Smooth muscle cell (in vitro differentiated cells): ENCODE measurements around the gene TREML2. TPM values are rescaled to one million over a fixed set of nuclear protein-coding genes. Genes with fewer than 3 reads are reported as not detected.

ENCODE experiments used
- DNase-seq: peaks from one replicate; lab custom pipeline; 2025; ENCODE audit not compliant: unreplicated experiment; lab: John Stamatoyannopoulos, UW
- H2AFZ ChIP-seq: fragments of 200-600 bp; sonication (generic); 2 replicates; pipeline ENCODE4 v1.6.0; 2016; ENCODE audit warnings: antibody characterized with exemption, low read depth, mild to moderate bottlenecking
- H3F3A ChIP-seq: fragments of 200-600 bp; sonication (generic); 2 replicates; pipeline ENCODE4 v1.6.0; 2017; ENCODE audit warnings: antibody characterized with exemption, low read depth
- H3K27ac ChIP-seq: fragments of 200-600 bp; sonication (generic); 2 replicates; pipeline ENCODE4 v1.5.1; 2016; ENCODE audit warnings: low read depth, mild to moderate bottlenecking
- H3K27me3 ChIP-seq: fragments of 200-600 bp; sonication (generic); 2 replicates; pipeline ENCODE4 v1.6.1; 2016; ENCODE audit warnings: low read depth, mild to moderate bottlenecking
- H3K36me3 ChIP-seq: fragments of 200-600 bp; sonication (generic); 2 replicates; pipeline ENCODE4 v1.5.1; 2016; ENCODE audit warnings: low read depth
- H3K4me1 ChIP-seq: fragments of 200-600 bp; sonication (generic); 2 replicates; pipeline ENCODE4 v1.5.1; 2016; ENCODE audit warnings: low read depth
- H3K4me2 ChIP-seq: fragments of 200-600 bp; sonication (generic); 2 replicates; pipeline ENCODE4 v1.6.0; 2016; ENCODE audit warnings: mild to moderate bottlenecking
- H3K4me3 ChIP-seq: fragments of 200-600 bp; sonication (generic); 2 replicates; pipeline ENCODE4 v1.5.1; 2016; ENCODE audit warnings: mild to moderate bottlenecking
- H3K79me2 ChIP-seq: fragments of 200-600 bp; sonication (generic); 2 replicates; pipeline ENCODE4 v1.6.0; 2016; ENCODE audit warnings: low read depth, mild to moderate bottlenecking
- H3K9ac ChIP-seq: fragments of 200-600 bp; sonication (generic); 2 replicates; pipeline ENCODE4 v1.6.0; 2016; ENCODE audit warnings: low read depth
- H3K9me3 ChIP-seq: fragments of 200-600 bp; sonication (generic); replicated peaks from 2 replicates; pipeline ENCODE4 v1.5.1; 2016; ENCODE audit warnings: low read depth
- H4K20me1 ChIP-seq: fragments of 200-600 bp; sonication (generic); 2 replicates; pipeline ENCODE4 v1.6.0; 2016; ENCODE audit warnings: low read depth
- WGBS: methylation state at CpG from one replicate; pipeline ENCODE4 v1.1.7; 2016; ENCODE audit warnings: low lambda C conversion rate; 5-methylcytosine and 5-hydroxymethylcytosine counted together
- polyA plus RNA-seq: library from polyadenylated mRNA; unstranded; fragments of >200 nt; fragmentation: Nextera tagmentation; extraction: Ambion mirVana; gene quantifications from 2 replicates; pipeline ENCODE4 v1.2.1, GENCODE V29; 2016
- total RNA-seq: library from RNA; depleted of rRNA; stranded (reverse); fragments of >200 nt; gene quantifications from 2 replicates; pipeline ENCODE4 v1.2.3, GENCODE V29; 2014
- TF ChIP-seq, protein P1 (sequence below): fragments of 200-600 bp; sonication (generic); IDR thresholded peaks from 2 replicates; pipeline ENCODE4 v1.5.1; 2017; ENCODE audit warnings: borderline replicate concordance, mild to moderate bottlenecking, antibody characterized with exemption; ENCODE audit not compliant: insufficient read depth, poor library complexity, severe bottlenecking

TREML2 gene
- total and polyA plus RNA-seq, 2 experiments from 2014 or later: not detected

DNA sequence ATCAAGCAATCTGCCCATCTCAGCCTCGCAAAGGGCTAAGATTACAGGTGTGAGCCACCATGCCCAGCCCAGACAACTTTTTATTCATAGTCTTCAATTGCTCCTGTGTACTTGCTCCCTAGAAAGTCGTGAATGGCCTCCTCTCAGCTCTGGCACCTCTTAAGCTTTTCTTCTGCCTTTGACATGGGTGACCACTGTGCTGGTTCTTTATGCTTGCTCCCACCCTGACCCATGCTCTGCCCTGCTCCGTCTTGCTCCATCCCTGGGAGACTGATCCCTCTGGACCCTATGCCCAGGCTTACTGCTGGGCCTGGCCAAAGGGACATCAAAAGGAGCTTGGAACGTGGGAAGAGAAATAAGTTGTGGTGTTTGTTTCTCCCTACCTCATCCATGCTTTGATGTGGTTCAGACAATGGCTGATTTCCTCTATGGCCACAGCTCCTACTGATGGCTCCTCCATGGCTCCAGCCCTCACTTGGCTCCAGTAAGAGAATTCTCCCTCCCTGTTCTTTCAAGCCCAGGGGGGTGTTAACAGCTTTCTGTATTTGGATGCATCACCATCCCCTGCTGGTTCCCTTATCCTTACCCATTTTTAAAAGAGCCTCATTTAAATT is 30.3 kb downstream of the TREML2 start:
- H3K27ac ChIP-seq: no peak overlapping the region
- H3K79me2 ChIP-seq: no peaks in the 10 kb centered on the region
- no peak overlapping the region for H3K4me3 ChIP-seq
- no peaks in the 10 kb centered on the region for H3K4me1 ChIP-seq
- H3F3A ChIP-seq: no peaks in the 10 kb centered on the region
- H3K4me2 ChIP-seq: no peak overlapping the region
- H3K9ac ChIP-seq: no peak overlapping the region
- no peaks in the 10 kb centered on the region for H3K27me3 ChIP-seq
- H3K9me3 ChIP-seq: no peaks in the 10 kb centered on the region
- 69% methylated on average over 4 of the region's 4 CpGs for WGBS
- H3K36me3 ChIP-seq: no peaks in the 10 kb centered on the region
- no peak overlapping the region for H2AFZ ChIP-seq
- DNase-seq: no peak
- TF ChIP-seq, protein P1, sequence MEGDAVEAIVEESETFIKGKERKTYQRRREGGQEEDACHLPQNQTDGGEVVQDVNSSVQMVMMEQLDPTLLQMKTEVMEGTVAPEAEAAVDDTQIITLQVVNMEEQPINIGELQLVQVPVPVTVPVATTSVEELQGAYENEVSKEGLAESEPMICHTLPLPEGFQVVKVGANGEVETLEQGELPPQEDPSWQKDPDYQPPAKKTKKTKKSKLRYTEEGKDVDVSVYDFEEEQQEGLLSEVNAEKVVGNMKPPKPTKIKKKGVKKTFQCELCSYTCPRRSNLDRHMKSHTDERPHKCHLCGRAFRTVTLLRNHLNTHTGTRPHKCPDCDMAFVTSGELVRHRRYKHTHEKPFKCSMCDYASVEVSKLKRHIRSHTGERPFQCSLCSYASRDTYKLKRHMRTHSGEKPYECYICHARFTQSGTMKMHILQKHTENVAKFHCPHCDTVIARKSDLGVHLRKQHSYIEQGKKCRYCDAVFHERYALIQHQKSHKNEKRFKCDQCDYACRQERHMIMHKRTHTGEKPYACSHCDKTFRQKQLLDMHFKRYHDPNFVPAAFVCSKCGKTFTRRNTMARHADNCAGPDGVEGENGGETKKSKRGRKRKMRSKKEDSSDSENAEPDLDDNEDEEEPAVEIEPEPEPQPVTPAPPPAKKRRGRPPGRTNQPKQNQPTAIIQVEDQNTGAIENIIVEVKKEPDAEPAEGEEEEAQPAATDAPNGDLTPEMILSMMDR: no peak
- H4K20me1 ChIP-seq: no peaks in the 10 kb centered on the region

DNA sequence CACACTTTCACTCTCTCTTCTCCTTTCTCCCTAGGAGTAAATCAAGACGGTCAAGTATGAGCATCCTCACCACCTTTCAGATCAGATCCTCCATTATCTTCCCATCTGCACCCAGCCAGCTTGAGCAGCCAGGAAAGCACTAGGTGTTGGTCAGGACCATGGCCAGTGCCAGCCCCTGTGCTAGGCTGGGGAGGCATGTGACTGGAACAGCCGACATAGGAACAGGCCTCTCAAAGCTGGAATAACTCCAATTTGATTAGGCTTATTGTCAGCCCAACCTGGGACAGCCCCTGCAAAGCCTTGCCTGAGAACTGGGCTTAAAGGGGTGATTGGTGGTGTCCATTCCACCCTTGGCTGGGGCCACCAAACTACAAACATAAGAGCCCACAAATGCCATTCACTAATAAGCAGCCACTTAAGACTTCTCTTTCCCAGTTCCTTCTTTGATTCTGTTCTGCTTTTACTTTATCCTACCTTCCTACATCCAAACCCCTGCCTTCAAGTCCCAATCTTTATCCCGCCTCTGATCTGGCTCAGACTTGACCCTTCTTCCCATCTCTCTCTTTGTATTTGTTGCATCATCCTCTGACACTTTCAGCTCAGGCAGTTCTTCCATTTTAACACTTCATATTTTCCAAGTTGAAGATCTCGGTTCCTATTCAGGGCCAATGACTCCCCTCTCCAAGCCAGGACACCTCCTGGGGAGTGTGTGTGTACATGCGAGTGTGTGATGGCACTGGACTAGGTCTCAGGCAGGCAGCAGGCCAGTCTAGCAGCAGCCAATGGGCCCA is 33.6 kb downstream of the TREML2 start:
- TF ChIP-seq, protein P1: no peak

DNA sequence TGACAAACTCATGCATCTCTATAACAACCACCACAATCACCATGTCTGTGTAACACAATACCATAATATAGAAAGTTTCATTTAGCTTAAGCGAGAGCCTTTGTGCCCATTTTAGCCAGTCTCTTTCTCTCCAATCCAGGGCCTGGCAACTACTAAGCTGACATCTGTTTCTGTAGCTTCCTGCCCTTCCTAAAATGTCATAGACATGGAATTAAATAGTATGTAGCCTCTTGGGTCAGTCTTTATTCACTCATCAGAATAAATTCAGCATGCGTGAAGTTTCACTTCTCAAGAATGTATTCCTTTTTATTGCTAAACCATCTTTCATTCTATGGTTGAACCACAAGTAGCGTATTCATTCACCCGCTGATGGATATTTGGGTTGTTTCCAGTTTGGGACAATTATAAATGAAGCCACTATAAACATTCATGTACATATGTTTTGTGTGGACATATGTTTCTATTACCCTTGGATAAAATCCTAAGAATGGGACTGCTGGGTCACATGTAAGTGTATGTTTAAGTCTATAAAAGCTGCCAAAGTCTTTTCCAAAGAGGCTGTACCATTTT is 36.3 kb downstream of the TREML2 start:
- no peak for DNase-seq
- H3K4me1 ChIP-seq: no peaks in the 10 kb centered on the region
- no peaks in the 10 kb centered on the region for H3K36me3 ChIP-seq
- 92% methylated on average over 4 of the region's 4 CpGs for WGBS
- no peak overlapping the region for H2AFZ ChIP-seq
- no peaks in the 10 kb centered on the region for H3F3A ChIP-seq
- no peak overlapping the region for H3K4me2 ChIP-seq
- H3K9ac ChIP-seq: no peak overlapping the region
- no peaks in the 10 kb centered on the region for H3K27me3 ChIP-seq
- no peak overlapping the region for H3K4me3 ChIP-seq
- TF ChIP-seq, protein P1: no peak
- no peak overlapping the region for H3K27ac ChIP-seq
- no peaks in the 10 kb centered on the region for H3K79me2 ChIP-seq
- H4K20me1 ChIP-seq: no peaks in the 10 kb centered on the region
- H3K9me3 ChIP-seq: no peaks in the 10 kb centered on the region

More for the DNA sequence above, 33.6 kb downstream of the TREML2 start:
- Histone ChIP-seq H2AFZ (no peak overlapping the region), H3K36me3 (no peaks in the 10 kb centered on the region), H3K4me3 (no peak overlapping the region), H3K27me3 (no peaks in the 10 kb centered on the region), H3F3A (no peaks in the 10 kb centered on the region), H3K4me2 (no peak overlapping the region), H3K4me1 (no peaks in the 10 kb centered on the region), H3K27ac (no peak overlapping the region), H3K9ac (no peak overlapping the region), H3K9me3 (no peaks in the 10 kb centered on the region), H3K79me2 (no peaks in the 10 kb centered on the region), H4K20me1 (no peaks in the 10 kb centered on the region)
- no peak for DNase-seq
- WGBS: 73% methylated on average over 5 of the region's 5 CpGs

DNA sequence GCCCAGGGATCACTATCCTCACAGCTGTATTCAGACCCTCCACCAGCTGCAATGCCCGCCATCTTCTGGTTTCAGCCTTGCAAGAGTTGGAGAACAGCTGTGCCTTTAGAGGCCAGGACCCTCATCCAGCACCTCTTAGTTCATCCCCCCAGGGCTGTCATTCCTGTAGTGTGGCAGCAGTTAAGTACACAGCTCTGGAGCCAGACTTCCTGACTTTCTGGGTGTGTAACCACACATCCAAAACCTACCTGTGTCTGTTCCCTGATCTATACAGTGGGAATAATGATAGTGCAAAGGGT is 37.6 kb downstream of the TREML2 start:
- Histone ChIP-seq H3K4me2 (no peak overlapping the region), H3F3A (no peaks in the 10 kb centered on the region), H3K9ac (no peak overlapping the region), H3K4me3 (no peak overlapping the region), H2AFZ (no peak overlapping the region), H3K36me3 (no peaks in the 10 kb centered on the region), H3K9me3 (no peaks in the 10 kb centered on the region), H3K4me1 (no peaks in the 10 kb centered on the region), H4K20me1 (no peaks in the 10 kb centered on the region), H3K79me2 (no peaks in the 10 kb centered on the region), H3K27me3 (no peaks in the 10 kb centered on the region), H3K27ac (no peak overlapping the region)
- 95% methylated on average over 1 of the region's 1 CpG for WGBS
- TF ChIP-seq, protein P1: no peak
- DNase-seq: no peak
